ENCODE measurements around the gene IGFL4.
"Not testable (repeated sequence)": the region's sequence is repeated elsewhere in the genome, so short reads cannot be mapped to it uniquely, and the experiment has no call there.

DNA sequence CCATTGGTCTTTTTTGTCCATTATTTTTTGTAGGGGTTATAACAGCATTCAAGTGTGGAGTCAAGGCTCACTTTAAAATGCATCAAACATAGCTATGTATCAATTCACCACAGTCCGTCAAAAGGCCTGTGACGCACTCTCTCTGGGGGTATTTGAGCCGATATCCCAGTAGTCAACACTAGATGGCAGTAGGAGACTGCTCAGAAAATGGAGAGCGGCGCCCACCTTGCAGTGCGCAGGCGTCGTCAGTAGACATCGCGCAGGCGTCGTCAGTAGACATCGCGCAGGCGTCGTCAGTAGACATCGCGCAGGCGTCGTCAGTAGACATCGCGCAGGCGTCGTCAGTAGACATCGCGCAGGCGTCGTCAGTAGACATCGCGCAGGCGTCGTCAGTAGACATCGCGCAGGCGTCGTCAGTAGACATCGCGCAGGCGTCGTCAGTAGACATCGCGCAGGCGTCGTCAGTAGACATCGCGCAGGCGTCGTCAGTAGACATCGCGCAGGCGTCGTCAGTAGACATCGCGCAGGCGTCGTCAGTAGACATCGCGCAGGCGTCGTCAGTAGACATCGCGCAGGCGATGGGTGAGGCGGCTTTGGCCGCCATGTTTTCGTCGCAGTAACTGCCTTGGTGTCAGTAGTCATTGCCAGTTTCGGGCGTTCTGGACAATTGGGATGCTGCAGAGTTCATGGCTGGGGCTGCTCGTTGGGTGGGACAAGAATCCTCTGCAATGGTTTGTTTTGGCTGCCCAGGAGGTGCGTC is 38.0 kb upstream of the IGFL4 start:
- TF ChIP-seq, protein P1, sequence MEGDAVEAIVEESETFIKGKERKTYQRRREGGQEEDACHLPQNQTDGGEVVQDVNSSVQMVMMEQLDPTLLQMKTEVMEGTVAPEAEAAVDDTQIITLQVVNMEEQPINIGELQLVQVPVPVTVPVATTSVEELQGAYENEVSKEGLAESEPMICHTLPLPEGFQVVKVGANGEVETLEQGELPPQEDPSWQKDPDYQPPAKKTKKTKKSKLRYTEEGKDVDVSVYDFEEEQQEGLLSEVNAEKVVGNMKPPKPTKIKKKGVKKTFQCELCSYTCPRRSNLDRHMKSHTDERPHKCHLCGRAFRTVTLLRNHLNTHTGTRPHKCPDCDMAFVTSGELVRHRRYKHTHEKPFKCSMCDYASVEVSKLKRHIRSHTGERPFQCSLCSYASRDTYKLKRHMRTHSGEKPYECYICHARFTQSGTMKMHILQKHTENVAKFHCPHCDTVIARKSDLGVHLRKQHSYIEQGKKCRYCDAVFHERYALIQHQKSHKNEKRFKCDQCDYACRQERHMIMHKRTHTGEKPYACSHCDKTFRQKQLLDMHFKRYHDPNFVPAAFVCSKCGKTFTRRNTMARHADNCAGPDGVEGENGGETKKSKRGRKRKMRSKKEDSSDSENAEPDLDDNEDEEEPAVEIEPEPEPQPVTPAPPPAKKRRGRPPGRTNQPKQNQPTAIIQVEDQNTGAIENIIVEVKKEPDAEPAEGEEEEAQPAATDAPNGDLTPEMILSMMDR (conservative IDR thresholded peaks at IDR 0.05): not testable (repeated sequence)
- not testable (repeated sequence) for TF ChIP-seq ZFX (IDR thresholded peaks at IDR 0.05)
